HG03565 (cell line): Measurements from ENCODE around the gene PDE4B.

ENCODE experiments used
- ATAC-seq: cut with Tn5 transposase; IDR thresholded peaks from one replicate; pipeline ENCODE4 v1.9.1; 2021; ENCODE audit warnings: mild to moderate bottlenecking, moderate library complexity; ENCODE audit not compliant: unreplicated experiment

Gene PDE4B

GRCh38 chr1:66274634-66275033 is 481.9 kb downstream of the PDE4B start:
- peak; percentile 36 for ATAC-seq

DNA sequence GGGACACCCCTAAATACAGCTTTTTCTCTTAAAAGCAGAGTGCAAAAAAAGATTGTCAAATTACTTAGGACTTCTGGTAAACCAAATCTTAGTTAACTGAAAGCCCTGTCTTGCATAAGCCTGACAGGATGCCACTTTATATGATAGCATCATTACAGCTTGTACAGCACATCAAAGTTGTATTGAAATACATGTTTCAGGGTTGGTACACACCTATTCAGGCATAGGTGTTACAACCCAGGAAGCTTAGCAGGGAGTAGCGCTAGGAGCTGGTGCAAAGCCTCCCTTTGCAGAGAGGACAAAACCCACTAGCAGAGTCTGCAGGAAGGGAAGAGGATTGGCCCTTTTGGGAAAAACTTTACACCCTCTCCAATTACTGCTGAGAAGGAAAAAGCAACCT is 482.4 kb downstream of the PDE4B start:
- ATAC-seq, result no peak

DNA sequence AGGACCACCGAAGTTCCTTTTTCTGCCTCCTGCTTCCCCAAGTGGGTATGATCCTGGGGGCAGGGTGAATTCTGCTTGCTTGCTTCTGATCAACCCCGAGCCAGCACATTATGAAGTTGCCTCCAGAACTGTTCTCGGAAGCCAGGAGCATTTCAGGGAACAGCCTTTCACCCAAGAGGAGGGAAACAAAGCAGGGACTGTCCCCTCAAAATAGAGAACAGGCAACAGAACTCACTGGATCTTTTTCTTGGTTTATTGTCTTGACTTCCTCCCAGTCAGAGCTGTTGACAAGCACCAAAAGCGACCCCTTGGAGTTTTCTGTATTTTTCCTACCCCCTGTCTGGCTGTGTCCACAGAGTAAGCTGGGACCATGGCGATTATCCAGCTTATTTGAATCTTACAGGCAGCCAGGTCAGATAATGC is 482.9 kb downstream of the PDE4B start:
- no peak for ATAC-seq

- ATAC-seq, result peak; percentile 75
These were observed 483.5 kb downstream of the PDE4B start for GRCh38 chr1:66276218-66276617.

DNA sequence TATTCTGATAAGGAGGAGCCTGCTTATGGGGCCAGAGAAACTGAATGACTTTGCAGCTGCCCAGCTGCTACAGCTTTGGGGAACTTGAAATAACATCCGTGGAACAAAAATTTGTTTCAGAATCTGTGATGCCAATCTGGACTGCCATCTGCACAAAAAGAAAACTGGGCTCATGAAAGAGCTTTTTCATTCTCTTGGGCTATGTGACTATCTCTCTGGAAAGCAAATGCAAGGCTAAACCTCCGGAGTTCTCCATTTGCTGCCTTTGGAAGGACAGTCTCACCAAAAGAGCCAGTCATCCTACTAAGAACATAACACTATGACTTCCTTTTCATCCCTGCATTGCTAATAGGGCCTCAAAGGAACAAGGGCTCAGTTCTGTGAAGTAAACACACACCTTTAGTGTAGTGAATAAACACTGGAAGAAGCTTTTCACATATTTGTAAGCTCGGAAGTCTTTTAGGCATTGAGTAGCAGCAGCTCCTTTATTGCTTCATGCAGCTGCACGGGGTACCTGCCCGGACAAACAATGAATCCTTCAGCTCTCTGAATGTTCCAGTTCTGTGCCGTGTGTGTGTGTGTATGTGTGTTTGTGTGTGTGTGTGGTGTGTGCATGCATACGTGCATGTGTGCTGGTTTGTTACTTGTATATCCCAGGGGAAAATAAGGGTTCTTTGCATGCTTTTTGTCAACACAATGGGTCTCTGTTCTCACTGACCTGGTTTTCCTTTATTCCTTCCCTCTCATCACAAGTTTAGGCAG is 485.7 kb downstream of the PDE4B start:
- no peak for ATAC-seq

- no peak for ATAC-seq
These were observed 489.1 kb downstream of the PDE4B start for GRCh38 chr1:66281808-66282207.

GRCh38 chr1:66282343-66282852 is 489.7 kb downstream of the PDE4B start:
- ATAC-seq, result peak; percentile 82

GRCh38 chr1:66282891-66283621 is 490.4 kb downstream of the PDE4B start:
- no peak for ATAC-seq

GRCh38 chr1:66283622-66284041 is 490.9 kb downstream of the PDE4B start:
- ATAC-seq, result peak; percentile 52

- no peak for ATAC-seq
These were observed 492.1 kb downstream of the PDE4B start for GRCh38 chr1:66284746-66285145.

DNA sequence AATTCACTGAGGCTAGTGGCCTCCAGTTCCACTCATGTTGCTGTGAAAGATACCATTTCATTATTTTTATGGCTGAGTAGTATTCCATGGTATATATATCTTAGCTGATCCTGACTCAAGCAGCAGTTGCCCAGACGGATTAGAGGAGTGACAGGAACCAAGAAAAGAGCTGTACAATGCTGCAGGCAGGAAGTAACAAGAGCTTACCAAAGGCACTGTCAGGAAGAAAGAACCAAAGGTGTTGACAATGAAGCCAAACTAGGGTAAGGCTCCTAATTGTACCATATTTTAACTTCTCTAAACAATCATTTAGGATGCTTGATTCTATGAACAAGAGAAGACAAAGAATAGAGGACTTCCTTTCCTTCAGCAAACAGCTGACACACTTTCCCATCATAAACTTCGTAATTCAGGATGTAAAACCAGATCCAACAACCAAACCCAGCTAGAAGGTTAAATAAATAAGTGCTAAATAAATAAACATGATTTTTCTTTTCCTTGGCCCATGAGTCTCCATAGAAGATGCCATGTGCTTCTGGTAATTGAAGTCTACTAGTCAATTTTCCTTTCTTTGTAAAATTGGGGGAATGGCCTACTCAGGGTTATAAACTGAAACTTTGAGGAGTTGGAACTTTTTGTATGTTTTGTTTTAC is 493.0 kb downstream of the PDE4B start:
- no peak for ATAC-seq

- no peak for ATAC-seq
These were observed 493.6 kb downstream of the PDE4B start for GRCh38 chr1:66286307-66286706.

GRCh38 chr1:66288048-66288447 is 495.4 kb downstream of the PDE4B start:
- ATAC-seq, result no peak

- no peak for ATAC-seq
These were observed 498.3 kb downstream of the PDE4B start for GRCh38 chr1:66290761-66291530.

DNA sequence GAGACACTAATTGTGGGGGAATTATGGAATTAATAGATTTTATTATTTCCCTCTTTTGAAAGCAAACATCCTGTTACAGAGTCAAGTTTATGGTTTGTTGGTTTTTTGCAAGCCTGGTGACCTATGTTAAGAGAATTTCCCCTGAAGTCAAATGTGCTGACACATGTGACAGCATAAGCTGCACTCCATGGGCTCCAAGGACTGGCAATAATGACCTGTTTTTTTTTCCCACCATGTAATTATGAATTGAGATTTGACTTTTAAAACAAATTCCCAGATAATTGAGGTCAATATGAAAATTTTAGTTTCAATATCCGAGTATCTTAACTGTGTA is 498.8 kb downstream of the PDE4B start:
- ATAC-seq, result no peak

DNA sequence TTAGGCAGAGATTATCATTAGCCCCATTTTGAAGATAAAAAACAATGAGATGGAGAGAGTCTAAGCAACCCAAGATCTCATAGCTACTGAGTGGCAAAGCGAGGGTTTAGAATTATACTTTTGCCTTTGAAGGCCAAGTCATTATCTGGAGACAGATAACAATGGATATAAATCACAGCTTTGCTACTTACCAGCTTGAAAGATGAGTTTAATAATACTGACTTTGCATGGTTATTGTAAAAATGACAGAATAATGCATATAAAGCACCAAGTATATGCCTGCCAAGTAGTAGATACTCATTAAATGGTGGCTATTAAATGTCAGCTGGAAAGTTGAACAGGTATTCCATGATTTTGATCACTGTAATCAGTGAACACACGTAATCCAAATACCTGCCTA is 499.6 kb downstream of the PDE4B start:
- no peak for ATAC-seq

DNA sequence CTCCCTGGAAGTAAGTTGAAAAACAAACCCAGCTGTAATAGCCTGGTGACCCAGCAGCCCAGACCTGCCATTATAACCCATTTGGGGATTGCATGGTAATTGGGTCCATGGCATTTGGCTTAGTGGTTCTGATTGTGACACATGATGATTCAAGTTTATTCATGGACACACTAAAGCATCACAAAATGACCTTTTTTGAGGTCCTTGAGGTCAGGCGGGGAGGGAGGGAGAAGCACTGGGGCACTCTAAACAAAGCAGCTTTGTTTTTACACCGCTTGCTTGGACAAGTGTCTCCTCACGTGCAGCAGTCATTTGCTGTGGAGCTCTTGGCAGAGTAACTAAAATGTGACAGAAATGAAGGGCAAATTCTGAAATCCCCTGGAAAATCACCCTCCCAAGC is 500.2 kb downstream of the PDE4B start:
- no peak for ATAC-seq

GRCh38 chr1:66294707-66295370 is 502.1 kb downstream of the PDE4B start:
- no peak for ATAC-seq

DNA sequence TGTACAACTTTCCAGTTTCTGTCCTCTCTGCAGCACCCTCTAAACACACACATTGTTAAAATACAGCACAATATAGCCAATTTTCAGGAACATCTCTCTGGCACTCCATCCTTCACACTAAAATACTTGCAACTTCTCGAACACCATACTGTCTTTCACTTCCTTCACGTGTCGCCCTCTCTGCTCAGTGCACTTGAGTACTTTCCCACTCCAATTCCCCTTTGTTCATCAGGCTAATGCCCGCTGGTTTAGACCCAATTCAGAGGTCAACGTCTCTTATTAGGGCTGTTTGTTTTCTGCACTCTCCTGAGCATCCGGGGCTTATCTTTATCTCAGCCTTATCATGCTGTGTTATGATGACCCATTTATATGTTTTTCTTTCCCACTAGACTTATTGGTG is 503.1 kb downstream of the PDE4B start:
- ATAC-seq, result no peak

- ATAC-seq, result no peak
These were observed 503.7 kb downstream of the PDE4B start for GRCh38 chr1:66296370-66296769.
